GM23338 (cell line): ENCODE measurements around the gene TMA7B.

Source experiments
- CREB1 ChIP-seq: fragments of 250-450 bp; sonication (Bioruptor Pico); IDR thresholded peaks from 2 replicates; pipeline ENCODE4 v1.5.0; 2020; ENCODE audit warnings: low read depth, mild to moderate bottlenecking, moderate library complexity
- EZH2 ChIP-seq: fragments of 200-600 bp; sonication (generic); IDR thresholded peaks from one replicate; pipeline ENCODE4 v1.8.0; 2017; ENCODE audit warnings: antibody characterized with exemption, mild to moderate bottlenecking, low read depth; ENCODE audit not compliant: unreplicated experiment
- EZH2phosphoT487 ChIP-seq: fragments of 200-600 bp; sonication (generic); IDR thresholded peaks from one replicate; pipeline ENCODE4 v1.8.1; 2018; ENCODE audit warnings: antibody characterized with exemption; ENCODE audit not compliant: unreplicated experiment
- JUNB ChIP-seq: IDR thresholded peaks from one replicate; pipeline ENCODE4 v1.6.1; 2016; ENCODE audit warnings: antibody characterized with exemption; ENCODE audit not compliant: unreplicated experiment
- NANOG ChIP-seq: IDR thresholded peaks from 2 replicates; pipeline ENCODE4 v1.6.1; 2016; ENCODE audit warnings: antibody characterized with exemption, borderline replicate concordance
- POLR2AphosphoS5 ChIP-seq: IDR thresholded peaks from 2 replicates; pipeline ENCODE4 v1.6.1; 2016; ENCODE audit warnings: antibody characterized with exemption, low read depth
- STAT1 ChIP-seq: IDR thresholded peaks from one replicate; pipeline ENCODE4 v1.6.1; 2016; ENCODE audit warnings: antibody characterized with exemption; ENCODE audit not compliant: unreplicated experiment
- ZNF114 ChIP-seq: fragments of 250-450 bp; sonication (Bioruptor Pico); IDR thresholded peaks from 2 replicates; pipeline ENCODE4 v1.5.0; 2020; ENCODE audit warnings: mild to moderate bottlenecking, moderate library complexity
- ZNF331 ChIP-seq: fragments of 250-450 bp; sonication (Bioruptor Pico); IDR thresholded peaks from 2 replicates; pipeline ENCODE4 v1.5.0; 2020; ENCODE audit warnings: low read depth, mild to moderate bottlenecking, moderate library complexity
- TF ChIP-seq, protein P1 (sequence below), 2 experiments: fragments of 200-600 bp in 1 of 2; sonication (generic) in 1 of 2; conservative IDR thresholded peaks; 2 replicates each; pipeline versions ENCODE4 v1.5.1 to v1.6.1; 2016 to 2017; ENCODE audit warnings: antibody characterized with exemption in 2 of 2, low read depth in 2 of 2, mild to moderate bottlenecking in 2 of 2, moderate library complexity in 1 of 2
- TF ChIP-seq, protein P2 (sequence below): IDR thresholded peaks from one replicate; pipeline ENCODE4 v1.6.1; 2018; ENCODE audit warnings: antibody characterized with exemption; ENCODE audit not compliant: unreplicated experiment
- TF ChIP-seq, protein P3 (sequence below): IDR thresholded peaks from 2 replicates; pipeline ENCODE4 v1.6.1; 2016; ENCODE audit warnings: antibody characterized with exemption
- TF ChIP-seq, protein P4 (sequence below): fragments of 250-450 bp; sonication (Bioruptor Pico); IDR thresholded peaks from 2 replicates; pipeline ENCODE4 v1.5.0; 2020; ENCODE audit warnings: mild to moderate bottlenecking, moderate library complexity

DNA sequence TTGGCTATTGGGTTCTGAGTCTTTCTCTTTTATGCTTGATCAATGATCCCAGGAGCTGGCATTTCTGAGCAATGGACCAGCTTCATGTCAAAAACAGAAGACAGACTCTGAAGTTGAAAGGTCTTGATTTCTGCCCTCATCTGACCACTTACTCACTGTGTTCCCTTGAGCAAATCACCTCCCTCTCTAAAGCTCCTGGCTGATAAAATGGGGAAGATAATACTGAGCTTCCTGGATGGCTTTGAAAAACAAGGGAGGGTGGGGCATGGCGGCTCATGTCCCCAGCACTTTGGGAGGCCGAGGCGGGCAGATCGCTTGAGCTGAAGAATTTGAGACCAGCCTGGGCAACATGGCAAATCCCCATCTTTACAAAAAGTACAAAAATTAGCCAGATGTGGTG lies 40.9 kb downstream of the TMA7B start:
- no peak for TF ChIP-seq POLR2AphosphoS5
- TF ChIP-seq, protein P1, sequence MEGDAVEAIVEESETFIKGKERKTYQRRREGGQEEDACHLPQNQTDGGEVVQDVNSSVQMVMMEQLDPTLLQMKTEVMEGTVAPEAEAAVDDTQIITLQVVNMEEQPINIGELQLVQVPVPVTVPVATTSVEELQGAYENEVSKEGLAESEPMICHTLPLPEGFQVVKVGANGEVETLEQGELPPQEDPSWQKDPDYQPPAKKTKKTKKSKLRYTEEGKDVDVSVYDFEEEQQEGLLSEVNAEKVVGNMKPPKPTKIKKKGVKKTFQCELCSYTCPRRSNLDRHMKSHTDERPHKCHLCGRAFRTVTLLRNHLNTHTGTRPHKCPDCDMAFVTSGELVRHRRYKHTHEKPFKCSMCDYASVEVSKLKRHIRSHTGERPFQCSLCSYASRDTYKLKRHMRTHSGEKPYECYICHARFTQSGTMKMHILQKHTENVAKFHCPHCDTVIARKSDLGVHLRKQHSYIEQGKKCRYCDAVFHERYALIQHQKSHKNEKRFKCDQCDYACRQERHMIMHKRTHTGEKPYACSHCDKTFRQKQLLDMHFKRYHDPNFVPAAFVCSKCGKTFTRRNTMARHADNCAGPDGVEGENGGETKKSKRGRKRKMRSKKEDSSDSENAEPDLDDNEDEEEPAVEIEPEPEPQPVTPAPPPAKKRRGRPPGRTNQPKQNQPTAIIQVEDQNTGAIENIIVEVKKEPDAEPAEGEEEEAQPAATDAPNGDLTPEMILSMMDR (conservative IDR thresholded peaks at IDR 0.05; ENCODE audit: low read depth in 2 of 2): no peak
- TF ChIP-seq EZH2: no peak
- no peak for TF ChIP-seq JUNB
- no peak for TF ChIP-seq CREB1 (CRISPR knock-in tag)
- TF ChIP-seq, protein P2, sequence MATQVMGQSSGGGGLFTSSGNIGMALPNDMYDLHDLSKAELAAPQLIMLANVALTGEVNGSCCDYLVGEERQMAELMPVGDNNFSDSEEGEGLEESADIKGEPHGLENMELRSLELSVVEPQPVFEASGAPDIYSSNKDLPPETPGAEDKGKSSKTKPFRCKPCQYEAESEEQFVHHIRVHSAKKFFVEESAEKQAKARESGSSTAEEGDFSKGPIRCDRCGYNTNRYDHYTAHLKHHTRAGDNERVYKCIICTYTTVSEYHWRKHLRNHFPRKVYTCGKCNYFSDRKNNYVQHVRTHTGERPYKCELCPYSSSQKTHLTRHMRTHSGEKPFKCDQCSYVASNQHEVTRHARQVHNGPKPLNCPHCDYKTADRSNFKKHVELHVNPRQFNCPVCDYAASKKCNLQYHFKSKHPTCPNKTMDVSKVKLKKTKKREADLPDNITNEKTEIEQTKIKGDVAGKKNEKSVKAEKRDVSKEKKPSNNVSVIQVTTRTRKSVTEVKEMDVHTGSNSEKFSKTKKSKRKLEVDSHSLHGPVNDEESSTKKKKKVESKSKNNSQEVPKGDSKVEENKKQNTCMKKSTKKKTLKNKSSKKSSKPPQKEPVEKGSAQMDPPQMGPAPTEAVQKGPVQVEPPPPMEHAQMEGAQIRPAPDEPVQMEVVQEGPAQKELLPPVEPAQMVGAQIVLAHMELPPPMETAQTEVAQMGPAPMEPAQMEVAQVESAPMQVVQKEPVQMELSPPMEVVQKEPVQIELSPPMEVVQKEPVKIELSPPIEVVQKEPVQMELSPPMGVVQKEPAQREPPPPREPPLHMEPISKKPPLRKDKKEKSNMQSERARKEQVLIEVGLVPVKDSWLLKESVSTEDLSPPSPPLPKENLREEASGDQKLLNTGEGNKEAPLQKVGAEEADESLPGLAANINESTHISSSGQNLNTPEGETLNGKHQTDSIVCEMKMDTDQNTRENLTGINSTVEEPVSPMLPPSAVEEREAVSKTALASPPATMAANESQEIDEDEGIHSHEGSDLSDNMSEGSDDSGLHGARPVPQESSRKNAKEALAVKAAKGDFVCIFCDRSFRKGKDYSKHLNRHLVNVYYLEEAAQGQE: no peak
- TF ChIP-seq EZH2phosphoT487: no peak
- TF ChIP-seq ZNF114 (CRISPR knock-in tag): no peak
- TF ChIP-seq, protein P3, sequence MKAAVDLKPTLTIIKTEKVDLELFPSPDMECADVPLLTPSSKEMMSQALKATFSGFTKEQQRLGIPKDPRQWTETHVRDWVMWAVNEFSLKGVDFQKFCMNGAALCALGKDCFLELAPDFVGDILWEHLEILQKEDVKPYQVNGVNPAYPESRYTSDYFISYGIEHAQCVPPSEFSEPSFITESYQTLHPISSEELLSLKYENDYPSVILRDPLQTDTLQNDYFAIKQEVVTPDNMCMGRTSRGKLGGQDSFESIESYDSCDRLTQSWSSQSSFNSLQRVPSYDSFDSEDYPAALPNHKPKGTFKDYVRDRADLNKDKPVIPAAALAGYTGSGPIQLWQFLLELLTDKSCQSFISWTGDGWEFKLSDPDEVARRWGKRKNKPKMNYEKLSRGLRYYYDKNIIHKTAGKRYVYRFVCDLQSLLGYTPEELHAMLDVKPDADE: no peak
- TF ChIP-seq ZNF331: no peak
- no peak for TF ChIP-seq STAT1
- TF ChIP-seq, protein P4, sequence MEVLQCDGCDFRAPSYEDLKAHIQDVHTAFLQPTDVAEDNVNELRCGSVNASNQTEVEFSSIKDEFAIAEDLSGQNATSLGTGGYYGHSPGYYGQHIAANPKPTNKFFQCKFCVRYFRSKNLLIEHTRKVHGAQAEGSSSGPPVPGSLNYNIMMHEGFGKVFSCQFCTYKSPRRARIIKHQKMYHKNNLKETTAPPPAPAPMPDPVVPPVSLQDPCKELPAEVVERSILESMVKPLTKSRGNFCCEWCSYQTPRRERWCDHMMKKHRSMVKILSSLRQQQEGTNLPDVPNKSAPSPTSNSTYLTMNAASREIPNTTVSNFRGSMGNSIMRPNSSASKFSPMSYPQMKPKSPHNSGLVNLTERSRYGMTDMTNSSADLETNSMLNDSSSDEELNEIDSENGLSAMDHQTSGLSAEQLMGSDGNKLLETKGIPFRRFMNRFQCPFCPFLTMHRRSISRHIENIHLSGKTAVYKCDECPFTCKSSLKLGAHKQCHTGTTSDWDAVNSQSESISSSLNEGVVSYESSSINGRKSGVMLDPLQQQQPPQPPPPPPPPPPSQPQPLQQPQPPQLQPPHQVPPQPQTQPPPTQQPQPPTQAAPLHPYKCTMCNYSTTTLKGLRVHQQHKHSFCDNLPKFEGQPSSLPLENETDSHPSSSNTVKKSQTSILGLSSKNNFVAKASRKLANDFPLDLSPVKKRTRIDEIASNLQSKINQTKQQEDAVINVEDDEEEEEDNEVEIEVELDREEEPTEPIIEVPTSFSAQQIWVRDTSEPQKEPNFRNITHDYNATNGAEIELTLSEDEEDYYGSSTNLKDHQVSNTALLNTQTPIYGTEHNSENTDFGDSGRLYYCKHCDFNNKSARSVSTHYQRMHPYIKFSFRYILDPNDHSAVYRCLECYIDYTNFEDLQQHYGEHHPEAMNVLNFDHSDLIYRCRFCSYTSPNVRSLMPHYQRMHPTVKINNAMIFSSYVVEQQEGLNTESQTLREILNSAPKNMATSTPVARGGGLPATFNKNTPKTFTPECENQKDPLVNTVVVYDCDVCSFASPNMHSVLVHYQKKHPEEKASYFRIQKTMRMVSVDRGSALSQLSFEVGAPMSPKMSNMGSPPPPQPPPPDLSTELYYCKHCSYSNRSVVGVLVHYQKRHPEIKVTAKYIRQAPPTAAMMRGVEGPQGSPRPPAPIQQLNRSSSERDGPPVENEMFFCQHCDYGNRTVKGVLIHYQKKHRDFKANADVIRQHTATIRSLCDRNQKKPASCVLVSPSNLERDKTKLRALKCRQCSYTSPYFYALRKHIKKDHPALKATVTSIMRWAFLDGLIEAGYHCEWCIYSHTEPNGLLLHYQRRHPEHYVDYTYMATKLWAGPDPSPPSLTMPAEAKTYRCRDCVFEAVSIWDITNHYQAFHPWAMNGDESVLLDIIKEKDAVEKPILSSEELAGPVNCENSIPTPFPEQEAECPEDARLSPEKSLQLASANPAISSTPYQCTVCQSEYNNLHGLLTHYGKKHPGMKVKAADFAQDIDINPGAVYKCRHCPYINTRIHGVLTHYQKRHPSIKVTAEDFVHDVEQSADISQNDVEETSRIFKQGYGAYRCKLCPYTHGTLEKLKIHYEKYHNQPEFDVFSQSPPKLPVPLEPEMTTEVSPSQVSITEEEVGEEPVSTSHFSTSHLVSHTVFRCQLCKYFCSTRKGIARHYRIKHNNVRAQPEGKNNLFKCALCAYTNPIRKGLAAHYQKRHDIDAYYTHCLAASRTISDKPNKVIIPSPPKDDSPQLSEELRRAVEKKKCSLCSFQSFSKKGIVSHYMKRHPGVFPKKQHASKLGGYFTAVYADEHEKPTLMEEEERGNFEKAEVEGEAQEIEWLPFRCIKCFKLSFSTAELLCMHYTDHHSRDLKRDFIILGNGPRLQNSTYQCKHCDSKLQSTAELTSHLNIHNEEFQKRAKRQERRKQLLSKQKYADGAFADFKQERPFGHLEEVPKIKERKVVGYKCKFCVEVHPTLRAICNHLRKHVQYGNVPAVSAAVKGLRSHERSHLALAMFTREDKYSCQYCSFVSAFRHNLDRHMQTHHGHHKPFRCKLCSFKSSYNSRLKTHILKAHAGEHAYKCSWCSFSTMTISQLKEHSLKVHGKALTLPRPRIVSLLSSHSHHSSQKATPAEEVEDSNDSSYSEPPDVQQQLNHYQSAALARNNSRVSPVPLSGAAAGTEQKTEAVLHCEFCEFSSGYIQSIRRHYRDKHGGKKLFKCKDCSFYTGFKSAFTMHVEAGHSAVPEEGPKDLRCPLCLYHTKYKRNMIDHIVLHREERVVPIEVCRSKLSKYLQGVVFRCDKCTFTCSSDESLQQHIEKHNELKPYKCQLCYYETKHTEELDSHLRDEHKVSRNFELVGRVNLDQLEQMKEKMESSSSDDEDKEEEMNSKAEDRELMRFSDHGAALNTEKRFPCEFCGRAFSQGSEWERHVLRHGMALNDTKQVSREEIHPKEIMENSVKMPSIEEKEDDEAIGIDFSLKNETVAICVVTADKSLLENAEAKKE (CRISPR knock-in tag): no peak
- TF ChIP-seq NANOG: no peak
